HG03045 (cell line): ENCODE results near the gene NAALADL1.

Source experiments
- ATAC-seq: cut with Tn5 transposase; IDR thresholded peaks from one replicate; pipeline ENCODE4 v1.9.1; 2021; ENCODE audit warnings: mild to moderate bottlenecking, moderate library complexity; ENCODE audit not compliant: unreplicated experiment

NAALADL1 gene, protein sequence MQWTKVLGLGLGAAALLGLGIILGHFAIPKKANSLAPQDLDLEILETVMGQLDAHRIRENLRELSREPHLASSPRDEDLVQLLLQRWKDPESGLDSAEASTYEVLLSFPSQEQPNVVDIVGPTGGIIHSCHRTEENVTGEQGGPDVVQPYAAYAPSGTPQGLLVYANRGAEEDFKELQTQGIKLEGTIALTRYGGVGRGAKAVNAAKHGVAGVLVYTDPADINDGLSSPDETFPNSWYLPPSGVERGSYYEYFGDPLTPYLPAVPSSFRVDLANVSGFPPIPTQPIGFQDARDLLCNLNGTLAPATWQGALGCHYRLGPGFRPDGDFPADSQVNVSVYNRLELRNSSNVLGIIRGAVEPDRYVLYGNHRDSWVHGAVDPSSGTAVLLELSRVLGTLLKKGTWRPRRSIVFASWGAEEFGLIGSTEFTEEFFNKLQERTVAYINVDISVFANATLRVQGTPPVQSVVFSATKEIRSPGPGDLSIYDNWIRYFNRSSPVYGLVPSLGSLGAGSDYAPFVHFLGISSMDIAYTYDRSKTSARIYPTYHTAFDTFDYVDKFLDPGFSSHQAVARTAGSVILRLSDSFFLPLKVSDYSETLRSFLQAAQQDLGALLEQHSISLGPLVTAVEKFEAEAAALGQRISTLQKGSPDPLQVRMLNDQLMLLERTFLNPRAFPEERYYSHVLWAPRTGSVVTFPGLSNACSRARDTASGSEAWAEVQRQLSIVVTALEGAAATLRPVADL

DNA sequence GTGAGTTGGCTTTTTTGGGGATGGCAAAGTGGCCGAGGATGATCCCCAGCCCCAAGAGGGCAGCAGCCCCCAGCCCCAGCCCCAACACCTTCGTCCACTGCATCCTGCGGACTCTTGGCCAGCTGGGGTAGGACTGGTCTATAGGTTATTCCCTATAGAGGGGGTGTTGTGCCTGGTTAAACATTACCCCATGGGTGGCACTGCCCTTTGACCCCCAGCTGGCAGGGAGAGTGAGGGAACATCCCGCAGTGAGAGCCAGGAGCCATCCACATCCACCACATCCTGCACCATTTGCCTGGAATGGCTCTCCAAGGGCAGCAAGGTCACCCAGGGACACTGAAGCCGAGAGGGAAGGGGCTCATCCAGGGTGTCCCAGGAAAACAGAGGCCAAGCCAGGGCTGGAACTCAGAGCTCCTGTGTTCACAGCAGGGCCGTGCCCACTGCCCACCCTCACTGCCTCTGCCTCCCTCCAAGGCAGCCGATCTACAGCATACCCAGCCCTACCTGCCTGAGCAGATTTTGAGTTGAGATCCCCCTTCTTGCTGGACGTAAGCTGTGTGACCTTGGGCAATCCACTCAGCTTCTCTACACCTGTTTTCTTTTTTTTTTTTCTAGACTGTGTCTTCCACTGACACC lies at the start of gene NAALADL1:
Gene NAALADL1, minus strand, starts transcription at position 135 of the 636 bp plus-strand sequence. Its CDS starts 32 bp downstream, at position 103.
- no peak for ATAC-seq

- ATAC-seq: no peak
Observed at GRCh38 chr11:65107751-65108468, 49.6 kb upstream of the NAALADL1 start.

DNA sequence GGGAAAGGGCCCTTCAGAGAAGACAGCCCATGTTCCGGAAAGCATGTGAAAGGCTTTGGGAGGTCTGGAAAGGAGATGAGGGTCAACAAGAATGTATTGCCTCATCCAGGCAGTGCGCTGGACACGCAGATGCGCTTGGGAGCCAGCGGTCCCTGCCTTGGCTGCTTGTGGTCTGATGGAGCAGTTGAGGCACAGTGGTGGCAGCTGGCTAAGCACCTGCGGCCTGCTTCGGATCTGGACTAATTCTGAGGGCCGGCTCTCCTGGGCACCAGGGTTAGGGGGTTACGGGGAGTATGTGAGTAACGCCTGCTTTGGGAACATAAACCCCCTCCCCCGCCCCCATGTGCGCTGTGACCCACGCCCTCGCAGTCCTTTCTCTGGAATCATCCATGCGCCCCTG lies 48.7 kb upstream of the NAALADL1 start:
- ATAC-seq: no peak

- ATAC-seq: no peak
Observed at GRCh38 chr11:65104628-65105027, 46.3 kb upstream of the NAALADL1 start.

DNA sequence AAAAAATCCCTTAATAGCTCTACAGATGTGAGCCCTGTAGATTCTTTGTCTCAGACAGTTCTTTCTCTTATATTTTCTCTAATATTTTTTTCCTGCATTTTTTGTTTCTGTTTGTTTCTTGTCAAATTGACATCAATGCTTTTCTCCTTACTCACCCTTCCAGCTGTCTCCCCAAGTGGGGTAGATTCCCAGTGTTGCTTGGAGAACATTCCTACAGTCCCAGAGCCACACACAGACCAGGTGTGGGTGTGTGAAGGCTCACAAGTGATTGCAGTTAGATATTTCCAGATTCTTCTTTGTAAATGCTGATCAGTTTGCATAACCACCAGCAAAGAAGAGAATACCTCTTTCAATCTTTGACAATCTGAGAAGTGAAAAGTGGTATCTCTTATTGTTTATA lies 45.1 kb upstream of the NAALADL1 start:
- ATAC-seq: no peak

DNA sequence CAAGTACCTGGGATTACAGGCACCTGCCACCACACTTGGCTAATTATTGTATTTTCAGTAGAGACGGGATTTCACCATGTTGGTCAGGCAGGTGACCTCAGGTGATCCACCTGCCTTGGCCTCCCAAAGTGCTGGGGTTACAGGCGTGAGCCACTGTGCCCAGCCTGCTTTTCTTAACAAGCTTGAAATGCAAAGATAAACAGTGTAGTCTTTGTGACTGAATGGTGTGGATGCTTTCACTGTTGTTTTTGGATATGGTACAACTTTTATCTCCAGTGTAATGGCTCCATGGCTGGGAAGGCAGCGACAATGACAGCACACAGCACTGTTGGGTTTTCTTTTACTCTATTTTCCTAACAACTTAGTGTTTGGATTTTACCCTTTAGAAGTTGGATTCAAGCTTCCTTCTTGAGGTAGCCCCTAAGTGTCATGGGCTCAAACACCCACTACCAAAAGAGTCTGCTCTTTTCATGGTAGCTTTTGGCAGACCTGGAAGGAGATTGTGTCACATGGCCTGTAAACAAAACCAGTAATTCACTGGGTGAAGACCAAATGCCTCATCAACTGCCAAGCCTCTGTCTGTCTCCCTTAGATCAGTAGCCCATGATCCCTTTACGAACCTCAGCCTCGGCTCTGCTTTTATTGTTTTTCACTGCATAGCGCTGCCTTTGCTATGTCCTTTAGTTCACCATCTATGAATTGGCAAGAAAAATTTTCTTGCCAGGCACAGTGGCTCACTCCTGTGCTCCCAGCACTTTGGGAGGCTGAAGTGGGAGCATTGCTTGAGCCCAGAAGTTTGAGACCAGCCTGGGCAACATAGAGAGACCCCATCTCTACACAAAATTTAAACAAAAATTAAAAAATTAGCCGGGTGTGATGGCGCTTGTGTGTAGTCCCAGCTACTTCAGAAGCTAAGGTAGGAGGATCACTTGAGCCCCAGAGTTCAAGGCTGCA lies 44.1 kb upstream of the NAALADL1 start:
- ATAC-seq: no peak

DNA sequence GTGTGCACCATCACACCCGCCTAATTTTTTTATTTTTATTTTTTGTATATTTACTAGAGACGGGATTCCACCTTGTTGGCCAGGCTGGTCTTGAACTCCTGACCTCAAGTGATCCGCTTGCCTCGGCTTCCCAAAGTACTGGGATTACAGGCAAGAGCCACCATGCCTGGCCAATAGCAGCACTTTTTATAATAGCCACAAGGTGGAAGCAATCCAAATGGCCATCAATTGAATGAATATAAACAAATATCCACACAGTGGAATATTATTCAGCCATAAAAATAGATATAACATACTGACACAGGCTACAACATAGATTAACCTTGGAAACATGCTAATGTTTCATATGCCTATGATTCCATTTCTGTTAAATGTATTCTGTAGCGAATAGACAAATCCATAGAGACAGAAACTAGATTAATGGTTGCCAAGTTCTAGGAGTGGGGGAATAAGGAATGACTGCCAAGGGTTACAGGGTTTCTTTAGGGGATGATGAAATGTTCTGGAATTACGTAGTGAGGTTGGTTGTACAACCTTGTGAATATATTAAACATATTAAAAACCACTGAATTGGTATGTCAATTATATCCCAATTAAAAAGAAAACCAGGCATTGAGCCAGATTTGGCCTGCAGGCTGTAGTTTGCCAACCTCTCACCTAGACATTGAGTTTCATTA lies 42.5 kb upstream of the NAALADL1 start:
- no peak for ATAC-seq

- no peak for ATAC-seq
Observed at GRCh38 chr11:65096926-65097325, 38.6 kb upstream of the NAALADL1 start.

GRCh38 chr11:65095974-65096806 lies 37.8 kb upstream of the NAALADL1 start, which contains the start of gene VPS51:
Gene VPS51, plus strand, starts transcription at chr11:65096214. Its CDS starts 37 bp downstream, at chr11:65096251.
- ATAC-seq: peak; percentile 73

DNA sequence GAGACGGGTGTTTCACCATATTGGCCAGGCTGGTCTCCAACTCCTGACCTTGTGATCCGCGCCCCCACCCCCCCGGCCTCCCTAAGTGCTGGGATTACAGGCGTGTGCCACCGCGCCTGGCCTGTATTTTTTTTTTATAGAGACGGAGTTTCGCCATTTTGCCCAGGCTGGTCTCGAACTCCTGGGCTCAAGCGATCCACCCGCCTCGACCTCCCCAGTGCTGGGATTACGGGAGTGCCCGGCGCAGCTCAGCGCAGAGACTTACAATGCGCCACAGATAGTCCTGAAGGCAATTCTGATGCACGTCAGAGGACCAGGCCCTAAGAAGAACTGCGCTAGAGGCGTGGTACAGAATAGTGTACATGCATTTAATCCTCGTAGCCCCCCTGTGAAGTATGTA lies 37.1 kb upstream of the NAALADL1 start:
- no peak for ATAC-seq

DNA sequence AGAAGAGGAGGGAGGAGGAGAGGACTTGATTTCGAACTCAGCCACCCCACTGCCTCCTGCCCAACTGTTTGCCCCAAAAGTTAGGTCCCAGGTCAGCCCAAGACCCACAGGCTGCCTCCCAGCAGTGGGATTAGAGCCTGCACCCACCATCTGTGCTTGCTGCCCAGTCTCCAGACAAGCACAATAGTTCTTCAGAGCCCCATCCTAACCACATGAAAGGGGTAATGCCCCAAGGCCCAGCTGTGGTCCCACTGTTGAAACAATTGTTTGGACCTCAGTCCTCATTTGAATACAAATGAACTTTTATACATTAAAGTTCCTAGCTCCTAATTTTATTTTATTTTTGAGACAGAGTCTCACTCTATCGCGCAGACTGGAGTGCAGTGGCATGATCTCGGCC lies 32.3 kb upstream of the NAALADL1 start:
- ATAC-seq: no peak

- ATAC-seq: no peak
Observed at GRCh38 chr11:65089621-65090020, 31.3 kb upstream of the NAALADL1 start.

GRCh38 chr11:65087827-65088226 lies 29.5 kb upstream of the NAALADL1 start:
- no peak for ATAC-seq

GRCh38 chr11:65087216-65087615 lies 28.9 kb upstream of the NAALADL1 start:
- no peak for ATAC-seq

DNA sequence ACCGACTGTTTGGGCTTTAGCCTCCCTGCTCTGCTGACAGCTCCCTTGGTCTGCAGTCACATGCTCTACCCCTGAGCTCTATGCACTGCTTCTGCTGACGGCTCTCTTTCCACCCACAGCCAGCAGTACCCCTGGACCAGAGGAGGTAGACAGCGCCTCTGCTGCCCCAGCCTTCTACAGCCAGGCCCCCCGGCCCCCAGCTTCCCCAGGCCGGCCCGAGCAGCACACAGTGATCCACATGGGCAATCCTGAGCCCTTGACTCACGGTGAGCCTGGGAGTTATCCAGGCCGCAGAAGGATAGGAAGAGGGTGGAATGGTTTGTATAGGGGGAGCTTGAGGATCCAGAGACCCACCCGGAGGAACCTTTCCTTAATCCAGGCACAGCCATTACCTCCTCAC lies 28.5 kb upstream of the NAALADL1 start:
- ATAC-seq: no peak

DNA sequence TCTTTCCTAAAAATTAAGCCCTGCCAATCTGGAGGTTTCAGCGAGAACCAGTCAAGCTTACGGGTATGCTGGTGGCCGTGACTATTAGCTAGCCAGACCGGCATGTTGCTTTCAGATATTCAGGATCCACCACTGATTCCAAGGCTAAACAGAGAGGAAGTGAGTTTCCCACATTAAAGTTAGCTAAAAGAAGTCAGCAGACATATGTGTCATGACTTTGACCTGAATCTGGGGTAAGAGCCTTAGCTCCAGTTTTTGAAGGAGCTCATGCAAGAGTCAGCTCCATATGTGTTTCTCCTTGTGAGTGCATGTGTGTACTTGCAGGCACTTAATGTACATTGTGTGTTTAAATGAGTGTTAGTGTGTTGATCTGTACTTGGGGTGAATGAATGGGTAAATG lies 27.1 kb upstream of the NAALADL1 start:
- no peak for ATAC-seq

DNA sequence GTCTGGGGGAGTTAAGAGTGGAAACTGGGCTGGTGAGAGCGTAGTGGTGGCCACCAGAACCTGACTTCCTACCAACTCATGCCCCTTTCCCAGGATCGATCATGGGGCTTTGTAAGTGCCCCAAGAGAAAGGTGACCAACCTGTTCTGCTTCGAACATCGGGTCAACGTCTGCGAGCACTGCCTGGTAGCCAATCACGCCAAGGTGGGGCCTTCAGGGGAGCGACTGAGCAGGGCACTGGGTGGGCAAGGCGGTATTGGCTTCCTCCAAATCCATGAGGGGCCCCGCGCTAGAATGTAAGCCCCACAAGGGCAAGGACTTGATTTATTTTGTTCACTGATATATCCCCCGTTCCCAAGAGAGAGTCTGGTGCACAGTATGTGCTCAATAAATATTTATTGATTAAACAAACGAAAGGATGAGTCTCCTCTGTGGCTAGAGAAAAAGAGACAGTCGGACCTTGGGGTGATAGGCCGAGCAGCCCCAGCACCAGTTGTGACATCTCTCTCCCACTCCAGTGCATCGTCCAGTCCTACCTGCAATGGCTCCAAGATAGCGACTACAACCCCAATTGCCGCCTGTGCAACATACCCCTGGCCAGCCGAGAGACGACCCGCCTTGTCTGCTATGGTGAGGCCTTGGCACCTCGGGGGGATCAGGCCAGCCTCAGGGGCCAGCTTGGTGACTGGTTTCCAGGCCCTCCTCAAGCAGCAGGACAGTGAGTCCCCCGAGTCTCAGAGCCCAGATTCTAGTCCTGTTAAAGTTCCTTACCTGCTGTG lies 26.4 kb upstream of the NAALADL1 start:
- ATAC-seq: no peak
